Heart left ventricle (tissue), 13 donors: Measurements from ENCODE around the gene KIAA1217.

Source experiments
- CTCF ChIP-seq, 12 donors: fragments of 200-600 bp; sonication (generic) in 4 of 12; IDR thresholded peaks; one replicate each; pipeline versions ENCODE4 v1.5.0 to v1.8.0; 2018 to 2022; ENCODE audit warnings: antibody characterized with exemption in 12 of 12, mild to moderate bottlenecking in 5 of 12
- POLR2A ChIP-seq, 2 donors: fragments of 450-650 bp; IDR thresholded peaks; one replicate each; pipeline ENCODE4 v1.6.1; 2017; ENCODE audit warnings: antibody characterized with exemption in 2 of 2, mild to moderate bottlenecking in 2 of 2, moderate library complexity in 2 of 2
- donor health status: ischemic (EF 13 %, LVEDD 7.1; RV severe dilation, severe dysfunction).
- donor health status: DM: no; HTN: yes; CAD: no.
- donor health status: DM: no; HTN: no; CAD: no.
- donor health status: ischemic (EF 25% LVEDD 6.9; RV normal size, moderate dysfunction).
- donor health status: ischemic (EF 25% LVEDD 5.7; RV mildly dilated, moderate dysfunction).
- donor health status: ischemic (EF 35%, LVEDD 5.7; RV mildly dilated, moderate dysfunction).
- donor health status: nonischemic (EF 11% LVEDD 7.7; RV severe dilation, severe dysfunction).
- donor health status: DM: yes; HTN: yes; CAD: no.
- donor health status: PGD.
- donor health status: ischemic (EF 29% LVEDD 5.4; RV normal size, mild dysfunction).
- donor health status: nonischemic (EF 23%, LVEDD 6.1; RV moderate dilation, normal function).

DNA sequence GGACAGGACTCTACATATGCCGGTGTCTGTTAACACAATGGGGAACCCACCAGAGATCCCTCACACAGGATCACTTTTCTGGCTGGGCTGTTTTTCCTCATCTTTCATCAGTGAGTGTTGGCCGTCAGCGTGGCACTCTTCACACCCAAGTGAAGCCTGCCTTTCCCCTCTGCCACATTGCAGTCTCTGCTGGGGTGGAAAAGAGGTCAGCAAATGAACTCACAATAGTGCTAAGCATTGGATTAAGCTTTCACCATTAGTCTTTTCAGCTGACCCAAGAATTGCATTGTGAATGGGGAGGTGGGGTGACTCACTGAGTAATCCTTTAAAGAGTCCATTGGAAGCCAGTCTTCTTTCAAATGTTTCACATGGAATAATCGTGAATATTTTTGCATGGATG lies 143.0 kb downstream of the KIAA1217 start:
- TF ChIP-seq CTCF (IDR thresholded peaks at IDR 0.05) = no peak
- TF ChIP-seq POLR2A (IDR thresholded peaks at IDR 0.05) = no peak
